ACHN (cell line): ENCODE measurements around the gene KLHL8.
A peak's percentile ranks its signal among the peaks of the same experiment; 100 is the strongest.
"Not testable (repeated sequence)": the region's sequence is repeated elsewhere in the genome, so short reads cannot be mapped to it uniquely, and the experiment has no call there.

ENCODE experiments used
- DNase-seq: peaks from one replicate; pipeline ENCODE4 v3.0.0-alpha.2; 2015
- in situ Hi-C: cut with HindIII; loops from 2 replicates; pipeline ENCODE4 v1.10.0; 2017; ENCODE audit warnings: low sequenced_read_pairs, low pct_ligation_motif_present, low pct_unique_long_range_greater_than_20kb

KLHL8 gene

GRCh38 chr4:87232216-87232615 lies 11.8 kb upstream of the KLHL8 start:
- DNase-seq, result no peak
- in situ Hi-C loops, result no loop called here

GRCh38 chr4:87230806-87231205 lies 10.4 kb upstream of the KLHL8 start:
- in situ Hi-C loops, result no loop called here
- DNase-seq, result no peak

- DNase-seq, result no peak
- in situ Hi-C loops, result no loop called here
These were observed 9.6 kb upstream of the KLHL8 start for GRCh38 chr4:87229979-87230378.

GRCh38 chr4:87228262-87228860 lies 7.9 kb upstream of the KLHL8 start:
- in situ Hi-C loops, result no loop called here
- no peak for DNase-seq

- in situ Hi-C loops, result no loop called here
- no peak for DNase-seq
These were observed 7.3 kb upstream of the KLHL8 start for GRCh38 chr4:87227751-87228151.

GRCh38 chr4:87225936-87226335 lies 5.5 kb upstream of the KLHL8 start:
- no peak for DNase-seq
- in situ Hi-C loops, result no loop called here

DNA sequence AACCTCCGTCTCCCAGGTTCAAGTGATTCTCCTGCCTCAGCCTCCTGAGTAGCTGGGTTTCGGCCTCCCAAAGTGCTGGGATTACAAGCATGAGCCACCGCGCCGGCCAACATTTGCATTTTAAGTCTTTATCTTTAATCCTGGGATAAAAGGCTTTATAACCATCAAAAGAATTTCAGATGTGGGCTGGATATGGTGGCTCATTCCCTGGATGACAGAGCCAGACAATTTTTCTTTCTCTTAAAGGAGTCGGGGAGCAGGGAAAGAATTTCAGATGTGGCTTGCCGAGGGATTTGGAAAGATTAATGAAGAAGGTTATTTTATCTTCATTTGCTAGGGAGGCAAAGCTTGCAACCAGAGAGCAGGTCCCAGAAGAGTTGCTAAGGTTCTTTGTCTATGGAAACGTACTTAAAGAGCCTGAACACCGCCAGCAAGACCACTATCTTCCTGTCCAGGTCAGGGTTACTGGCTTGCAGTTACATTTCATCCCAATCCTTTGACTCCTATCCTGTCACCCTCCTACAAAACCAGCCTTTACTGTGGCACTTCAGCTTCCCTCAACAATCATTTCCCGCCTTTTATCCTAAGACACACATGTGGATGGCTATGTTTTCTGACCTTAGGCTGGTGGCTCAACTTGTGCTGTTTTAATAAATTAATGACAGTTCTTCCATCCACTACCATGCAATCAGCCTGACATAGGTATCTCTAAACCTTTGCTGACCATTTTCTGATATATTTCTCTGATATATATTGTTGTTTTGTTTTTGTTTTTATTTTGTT lies 3.9 kb upstream of the KLHL8 start:
- DNase-seq, result no peak
- in situ Hi-C loops, result no loop called here

GRCh38 chr4:87219632-87220093 lies 755 bp downstream of the KLHL8 start:
- DNase-seq, result peak; percentile 55
- in situ Hi-C loops, result no loop called here

DNA sequence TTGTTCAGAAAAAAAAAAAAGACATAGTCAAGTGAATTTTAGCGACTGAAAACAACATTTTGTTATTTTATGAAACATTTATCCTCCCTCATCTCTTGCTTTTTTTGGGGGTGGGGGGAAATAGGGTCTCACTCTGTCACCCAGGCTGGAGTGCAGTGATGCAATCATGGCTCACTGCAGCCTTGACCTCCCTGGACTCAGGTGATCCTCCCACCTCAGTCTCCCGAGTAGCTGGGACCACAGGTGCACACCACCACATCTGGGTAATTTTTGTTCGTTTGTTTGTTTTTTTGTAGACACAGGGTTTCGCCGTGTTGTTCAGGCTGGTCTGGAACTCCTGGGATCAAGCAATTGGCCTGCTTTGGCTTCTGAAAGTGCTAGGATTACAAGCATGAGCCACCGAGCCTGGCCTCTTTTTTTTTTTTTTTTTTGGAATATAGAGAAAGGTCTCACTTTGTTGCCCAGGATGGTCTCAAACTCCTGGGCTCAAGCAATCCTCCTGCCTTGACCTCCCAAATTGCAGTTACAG lies 3.1 kb downstream of the KLHL8 start:
- DNase-seq, in situ Hi-C loops: not testable (repeated sequence)

- in situ Hi-C loops, result no loop called here
- DNase-seq, result no peak
These were observed 3.9 kb downstream of the KLHL8 start for GRCh38 chr4:87216469-87216868.

GRCh38 chr4:87213421-87214075 lies 6.9 kb downstream of the KLHL8 start:
- in situ Hi-C loops, result no loop called here
- no peak for DNase-seq

DNA sequence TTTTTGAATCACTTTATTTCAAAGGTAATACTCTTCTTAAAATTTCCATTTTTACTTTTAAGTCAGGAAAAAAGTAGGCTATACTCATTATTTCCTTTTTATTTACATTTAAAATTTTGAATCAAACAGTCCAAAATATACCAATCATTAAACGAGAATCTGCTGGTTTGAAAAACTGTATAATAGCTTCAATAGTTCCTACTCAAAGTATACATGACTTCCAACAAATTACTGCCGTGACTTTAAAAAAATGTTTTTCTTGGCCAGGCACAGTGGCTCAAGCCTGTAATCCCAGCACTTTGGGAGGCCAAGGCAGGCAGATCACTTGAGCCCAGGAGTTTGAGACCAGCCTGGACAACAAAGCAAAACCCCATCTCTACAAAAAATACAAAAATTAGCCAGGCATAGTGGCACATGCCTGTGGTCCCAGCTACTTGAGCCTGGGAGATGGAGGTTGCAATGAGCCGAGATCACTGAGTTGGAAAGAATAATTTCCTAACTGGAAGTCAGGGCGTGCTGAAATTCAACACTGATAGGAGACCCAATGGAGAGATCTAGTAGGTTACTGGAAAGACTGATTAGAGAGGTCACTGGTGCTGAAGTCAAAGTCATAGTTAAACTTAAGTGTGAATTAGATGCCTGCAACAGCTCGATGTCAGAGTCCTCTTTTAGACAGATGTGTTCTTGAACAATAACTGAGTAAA lies 9.0 kb downstream of the KLHL8 start:
- no peak for DNase-seq
- in situ Hi-C loops, result no loop called here

DNA sequence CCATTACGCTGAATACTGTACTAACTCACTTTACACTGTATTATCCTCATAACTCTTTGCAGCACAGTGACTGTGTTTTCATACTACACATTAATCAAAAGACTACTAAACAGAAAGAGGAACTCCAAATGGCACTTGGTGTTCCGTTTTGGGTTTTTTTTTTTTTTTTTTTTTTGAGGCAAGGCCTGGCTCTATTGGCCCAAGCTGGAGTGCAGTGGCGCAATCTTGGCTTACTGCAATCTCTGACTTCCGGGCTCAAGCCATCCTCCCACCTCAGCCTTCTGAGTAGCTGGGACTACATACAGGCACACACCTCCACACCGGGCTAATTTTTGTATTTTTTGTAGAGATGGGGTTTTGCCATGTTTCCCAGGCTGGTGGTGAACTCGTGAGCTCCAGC lies 10.7 kb downstream of the KLHL8 start:
- in situ Hi-C loops, result no loop called here
- no peak for DNase-seq

DNA sequence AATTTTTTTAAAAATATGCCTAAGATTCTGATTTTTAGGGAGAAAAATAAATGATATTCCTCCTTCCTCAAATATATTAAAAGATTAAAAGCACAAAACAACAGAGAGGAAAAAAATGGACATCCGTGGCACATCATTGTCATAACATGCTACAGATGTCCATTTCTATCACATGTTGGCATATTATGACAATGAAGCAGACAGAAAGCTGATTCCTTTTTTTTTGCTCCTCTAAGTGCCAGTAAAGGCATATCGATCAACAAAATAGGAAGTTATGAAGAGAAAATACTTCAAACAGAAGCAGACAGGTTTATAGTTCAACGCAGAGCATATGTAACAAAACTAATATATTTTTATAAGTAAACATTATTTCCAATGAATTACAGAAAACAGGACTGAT lies 11.2 kb downstream of the KLHL8 start:
- in situ Hi-C loops, result no loop called here

GRCh38 chr4:87204559-87204958 lies 15.9 kb downstream of the KLHL8 start:
- in situ Hi-C loops, result no loop called here
- no peak for DNase-seq

More for the DNA sequence above, 11.2 kb downstream of the KLHL8 start:
- no peak for DNase-seq

- in situ Hi-C loops, result no loop called here
These were observed 23.5 kb downstream of the KLHL8 start for GRCh38 chr4:87196927-87197326.

GRCh38 chr4:87196146-87196545 lies 24.3 kb downstream of the KLHL8 start:
- in situ Hi-C loops, result no loop called here
- DNase-seq, result no peak

More at GRCh38 chr4:87196927-87197326, 23.5 kb downstream of the KLHL8 start:
- DNase-seq, result no peak

- no peak for DNase-seq
- in situ Hi-C loops, result no loop called here
These were observed 26.3 kb downstream of the KLHL8 start for GRCh38 chr4:87193958-87194675.
